KOPT-K1 (cell line): ENCODE results near the gene ARFIP1.

Experiments
- H3K27ac ChIP-seq: fragments of 200-600 bp; sonication (generic); 2 replicates; pipeline ENCODE4 v1.5.1; 2016; ENCODE audit warnings: antibody characterized with exemption, mild to moderate bottlenecking, low read depth, low read length; ENCODE audit not compliant: poor library complexity, severe bottlenecking
- H3K36me3 ChIP-seq: fragments of 200-600 bp; sonication (generic); 2 replicates; pipeline ENCODE4 v1.5.1; 2017; ENCODE audit warnings: antibody characterized with exemption, mild to moderate bottlenecking, low read length, moderate library complexity; ENCODE audit not compliant: insufficient read depth
- H3K9me3 ChIP-seq: fragments of 200-600 bp; sonication (generic); 2 replicates; pipeline ENCODE4 v1.5.1; 2017; ENCODE audit warnings: antibody characterized with exemption, low read length, mild to moderate bottlenecking; ENCODE audit not compliant: insufficient read depth, poor library complexity, severe bottlenecking

The ARFIP1 gene

GRCh38 chr4:152776352-152776751, 3.4 kb upstream of the ARFIP1 start:
- Histone ChIP-seq H3K9me3 (no peaks in the 10 kb centered on the region), H3K27ac (no peak overlapping the region), H3K36me3 (no peaks in the 10 kb centered on the region)

- no peaks in the 10 kb centered on the region for H3K36me3 ChIP-seq
- no peak overlapping the region for H3K27ac ChIP-seq
- no peaks in the 10 kb centered on the region for H3K9me3 ChIP-seq
These were observed 2.3 kb upstream of the ARFIP1 start for GRCh38 chr4:152777488-152777887.

- Histone ChIP-seq H3K9me3 (no peaks in the 10 kb centered on the region), H3K27ac (peak overlapping the region; percentile 76), H3K36me3 (no peaks in the 10 kb centered on the region)
These were observed 870 bp upstream of the ARFIP1 start for GRCh38 chr4:152778656-152779512.

GRCh38 chr4:152780267-152780778, 569 bp downstream of the ARFIP1 start:
- no peaks in the 10 kb centered on the region for H3K9me3 ChIP-seq
- peak overlapping the region; percentile 76 for H3K27ac ChIP-seq
- H3K36me3 ChIP-seq = no peaks in the 10 kb centered on the region

GRCh38 chr4:152784490-152785350, 5.0 kb downstream of the ARFIP1 start:
- Histone ChIP-seq H3K27ac (no peak overlapping the region), H3K36me3 (no peaks in the 10 kb centered on the region), H3K9me3 (no peaks in the 10 kb centered on the region)

- no peaks in the 10 kb centered on the region for H3K36me3 ChIP-seq
- peak overlapping the region; percentile 59 for H3K27ac ChIP-seq
These were observed 6.2 kb downstream of the ARFIP1 start for GRCh38 chr4:152785639-152786615.

GRCh38 chr4:152786627-152787026, 6.9 kb downstream of the ARFIP1 start:
- no peaks in the 10 kb centered on the region for H3K36me3 ChIP-seq
- no peaks in the 10 kb centered on the region for H3K9me3 ChIP-seq
- H3K27ac ChIP-seq = peak overlapping the region; percentile 59

More at GRCh38 chr4:152785639-152786615, 6.2 kb downstream of the ARFIP1 start:
- no peaks in the 10 kb centered on the region for H3K9me3 ChIP-seq

- no peak overlapping the region for H3K27ac ChIP-seq
- H3K36me3 ChIP-seq = no peaks in the 10 kb centered on the region
- H3K9me3 ChIP-seq = no peaks in the 10 kb centered on the region
These were observed 16.1 kb downstream of the ARFIP1 start for GRCh38 chr4:152795891-152796290.

- H3K27ac ChIP-seq = no peak overlapping the region
- H3K9me3 ChIP-seq = peaks cover 11% of the 10 kb centered on the region
These were observed 23.8 kb downstream of the ARFIP1 start for GRCh38 chr4:152803541-152803940.

GRCh38 chr4:152805071-152805650, 25.4 kb downstream of the ARFIP1 start:
- Histone ChIP-seq H3K36me3 (0 out of 2 replicates have a peak, but pooled peaks cover 4% of the 10 kb centered on the region), H3K27ac (peak overlapping the region; percentile 3), H3K9me3 (peaks cover 17% of the 10 kb centered on the region)

More at GRCh38 chr4:152803541-152803940, 23.8 kb downstream of the ARFIP1 start:
- H3K36me3 ChIP-seq = 0 out of 2 replicates have a peak, but pooled peaks cover under 1% of the 10 kb centered on the region

- Histone ChIP-seq H3K36me3 (0 out of 2 replicates have a peak, but pooled peaks cover 4% of the 10 kb centered on the region), H3K9me3 (peaks cover 17% of the 10 kb centered on the region), H3K27ac (no peak overlapping the region)
These were observed 26.1 kb downstream of the ARFIP1 start for GRCh38 chr4:152805818-152806217.

- Histone ChIP-seq H3K27ac (peak overlapping the region; percentile 53), H3K9me3 (peaks cover 17% of the 10 kb centered on the region), H3K36me3 (0 out of 2 replicates have a peak, but pooled peaks cover 4% of the 10 kb centered on the region)
These were observed 26.9 kb downstream of the ARFIP1 start for GRCh38 chr4:152806501-152807125.

GRCh38 chr4:152807294-152807829, 27.6 kb downstream of the ARFIP1 start:
- Histone ChIP-seq H3K36me3 (0 out of 2 replicates have a peak, but pooled peaks cover 4% of the 10 kb centered on the region), H3K27ac (peak overlapping the region; percentile 53), H3K9me3 (peaks cover 21% of the 10 kb centered on the region)
